LNCAP (cell line): ENCODE results near the gene CASZ1.

Source experiments
- TF ChIP-seq, protein P1 (sequence below): fragments of 450-650 bp; IDR thresholded peaks from 2 replicates; pipeline ENCODE4 v1.5.1; 2017; ENCODE audit warnings: mild to moderate bottlenecking

CASZ1 gene

GRCh38 chr1:10835822-10836421 is 39.5 kb upstream of the CASZ1 start:
- TF ChIP-seq, protein P1, sequence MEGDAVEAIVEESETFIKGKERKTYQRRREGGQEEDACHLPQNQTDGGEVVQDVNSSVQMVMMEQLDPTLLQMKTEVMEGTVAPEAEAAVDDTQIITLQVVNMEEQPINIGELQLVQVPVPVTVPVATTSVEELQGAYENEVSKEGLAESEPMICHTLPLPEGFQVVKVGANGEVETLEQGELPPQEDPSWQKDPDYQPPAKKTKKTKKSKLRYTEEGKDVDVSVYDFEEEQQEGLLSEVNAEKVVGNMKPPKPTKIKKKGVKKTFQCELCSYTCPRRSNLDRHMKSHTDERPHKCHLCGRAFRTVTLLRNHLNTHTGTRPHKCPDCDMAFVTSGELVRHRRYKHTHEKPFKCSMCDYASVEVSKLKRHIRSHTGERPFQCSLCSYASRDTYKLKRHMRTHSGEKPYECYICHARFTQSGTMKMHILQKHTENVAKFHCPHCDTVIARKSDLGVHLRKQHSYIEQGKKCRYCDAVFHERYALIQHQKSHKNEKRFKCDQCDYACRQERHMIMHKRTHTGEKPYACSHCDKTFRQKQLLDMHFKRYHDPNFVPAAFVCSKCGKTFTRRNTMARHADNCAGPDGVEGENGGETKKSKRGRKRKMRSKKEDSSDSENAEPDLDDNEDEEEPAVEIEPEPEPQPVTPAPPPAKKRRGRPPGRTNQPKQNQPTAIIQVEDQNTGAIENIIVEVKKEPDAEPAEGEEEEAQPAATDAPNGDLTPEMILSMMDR = no peak

- TF ChIP-seq, protein P1 = no peak
Measured at GRCh38 chr1:10835421-10835820, 39.0 kb upstream of the CASZ1 start.

- TF ChIP-seq, protein P1 = no peak
Measured at GRCh38 chr1:10834770-10835412, 38.4 kb upstream of the CASZ1 start.

- TF ChIP-seq, protein P1 = no peak
Measured at GRCh38 chr1:10833630-10834557, 37.4 kb upstream of the CASZ1 start.

GRCh38 chr1:10832703-10833102 is 36.3 kb upstream of the CASZ1 start:
- TF ChIP-seq, protein P1 = no peak

DNA sequence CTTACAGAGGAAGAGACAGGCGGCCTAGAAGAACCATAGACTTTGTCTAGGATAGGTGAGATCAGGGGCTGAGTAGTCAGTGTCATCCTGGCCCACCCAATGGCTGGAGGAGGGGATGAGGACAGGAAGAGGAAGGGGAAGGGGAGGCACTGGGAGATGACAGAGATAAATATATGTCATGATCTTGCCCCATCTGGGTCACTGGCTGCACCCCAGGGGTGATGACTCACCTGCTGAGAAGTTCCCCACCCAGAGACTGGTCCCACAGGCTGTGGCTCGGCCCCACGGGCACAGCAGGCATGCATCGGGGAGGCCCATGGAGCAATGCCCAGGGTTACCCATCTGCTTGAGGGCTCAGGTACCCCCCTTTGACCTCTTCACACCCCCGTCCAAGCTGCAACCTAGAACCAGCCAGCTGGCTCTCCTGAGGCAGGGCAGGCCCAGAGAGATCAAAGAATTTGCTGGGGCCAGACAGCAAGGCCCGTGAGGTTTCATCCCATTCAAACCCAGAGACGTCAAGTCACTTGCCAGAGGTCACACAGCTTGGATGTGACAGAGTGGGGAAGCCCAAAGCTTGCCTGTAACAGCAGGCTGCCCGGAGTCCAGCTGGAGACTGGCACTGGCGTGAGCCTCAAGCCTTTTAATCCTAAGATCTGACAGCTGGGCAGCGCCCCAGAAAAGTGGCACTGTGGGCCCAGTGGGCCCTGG is 34.7 kb upstream of the CASZ1 start:
- TF ChIP-seq, protein P1 = no peak

- TF ChIP-seq, protein P1 = no peak
Measured at GRCh38 chr1:10829965-10830515, 33.6 kb upstream of the CASZ1 start.
